Stimulated activated CD8-positive, alpha-beta memory T cell treated with anti-CD3 and anti-CD28 coated beads, Interleukin-2, amount 100 ng/mL, for 48 hours (primary cell): Measurements from ENCODE around the gene RPP30.
A peak's percentile ranks its signal among the peaks of the same experiment; 100 is the strongest.

Experiments
- DNase-seq, 2 donors: peaks; one replicate each; pipeline ENCODE4 v3.0.0-alpha.2; 2020; ENCODE audit warnings: low read depth in 2 of 2

The RPP30 gene

DNA sequence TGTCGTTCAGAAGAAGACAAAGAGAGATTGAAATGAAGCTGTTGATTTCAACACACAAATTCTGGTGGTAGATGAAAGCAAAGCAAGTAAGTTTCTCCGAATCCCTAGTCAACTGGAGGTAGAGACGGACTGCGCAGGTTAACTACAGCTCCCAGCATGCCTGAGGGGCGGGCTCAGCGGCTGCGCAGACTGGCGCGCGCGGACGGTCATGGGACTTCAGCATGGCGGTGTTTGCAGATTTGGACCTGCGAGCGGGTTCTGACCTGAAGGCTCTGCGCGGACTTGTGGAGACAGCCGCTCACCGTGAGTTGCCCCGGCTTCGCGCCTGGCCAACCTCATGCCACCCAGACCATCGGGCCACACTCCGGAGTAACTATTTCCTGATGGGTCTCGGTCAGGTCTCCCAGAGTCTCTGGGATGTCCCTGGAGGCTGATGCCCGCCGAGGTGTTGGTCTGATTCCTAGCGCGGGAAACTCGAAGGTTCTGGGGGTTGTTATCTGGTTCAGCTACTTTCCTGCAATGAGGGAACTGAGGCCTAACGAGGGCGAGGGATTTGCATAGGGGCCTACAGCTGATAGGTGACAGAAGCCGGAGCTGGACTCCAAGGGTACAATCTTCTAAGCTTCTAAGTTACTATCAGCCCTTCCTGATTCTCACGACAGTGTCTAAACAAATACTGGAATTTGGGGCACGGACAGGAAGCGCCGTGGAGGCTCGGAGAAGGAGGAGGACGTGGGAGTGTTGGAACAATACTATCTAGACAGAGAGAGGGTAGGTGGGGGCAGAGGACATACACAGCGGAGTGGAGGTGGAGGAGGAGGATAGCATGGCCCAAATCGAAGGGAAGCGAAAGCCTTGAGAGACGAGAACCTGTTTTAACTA, at the start of gene RPP30:
RPP30 (plus strand) TSS at position 209 of the 882 bp plus-strand sequence; CDS start at position 222, 13 bp downstream.
- DNase-seq = peak; percentile 73 to 79

GRCh38 chr10:90822508-90822907, 49.3 kb upstream of the RPP30 start:
- DNase-seq = no peak

DNA sequence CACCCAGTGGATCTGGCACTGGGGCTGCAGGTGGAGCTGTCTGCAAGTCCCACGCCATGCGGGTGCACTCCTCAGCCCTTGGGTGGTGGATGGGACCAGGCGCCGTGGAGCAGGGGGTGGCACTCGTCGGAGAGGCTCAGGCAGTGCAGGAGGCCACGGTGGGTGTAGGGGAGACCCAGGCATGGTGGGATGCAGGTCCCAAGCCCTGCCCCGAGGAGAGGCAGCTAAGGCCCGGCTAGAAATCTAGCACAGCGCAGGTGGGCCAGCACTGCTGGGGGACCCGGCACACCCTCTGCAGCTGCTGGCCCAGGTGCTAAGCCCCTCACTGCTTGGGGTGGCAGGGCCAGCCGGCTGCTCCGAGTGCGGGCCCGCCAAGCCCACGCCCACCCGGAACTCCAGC, 39.7 kb upstream of the RPP30 start:
- no peak for DNase-seq

- no peak for DNase-seq
Observed at GRCh38 chr10:90834326-90834725, 37.4 kb upstream of the RPP30 start.

GRCh38 chr10:90837486-90837885, 34.3 kb upstream of the RPP30 start:
- DNase-seq = no peak

GRCh38 chr10:90842725-90843124, 29.0 kb upstream of the RPP30 start:
- no peak for DNase-seq

GRCh38 chr10:90845726-90846125, 26.0 kb upstream of the RPP30 start:
- DNase-seq = no peak

DNA sequence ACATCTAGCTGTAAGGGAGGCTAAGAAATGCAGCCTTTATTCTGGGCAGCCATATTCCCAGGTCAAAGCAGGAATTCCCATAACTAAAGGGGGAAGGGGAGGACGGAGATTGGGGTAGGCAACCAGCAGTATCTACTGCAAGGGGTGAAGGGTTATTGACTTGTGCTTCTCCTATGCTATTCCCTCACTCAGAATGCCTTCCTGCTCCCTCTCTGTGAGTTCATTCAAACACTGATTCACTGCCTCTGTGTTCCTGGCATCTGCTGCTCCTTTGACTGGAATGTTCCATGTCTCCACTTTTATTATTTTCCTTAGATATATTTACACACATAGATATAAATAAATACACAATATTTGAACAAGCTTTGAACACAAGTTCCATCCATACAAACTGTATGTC, 25.0 kb upstream of the RPP30 start:
- DNase-seq = no peak

- DNase-seq = no peak
Observed at GRCh38 chr10:90847436-90847835, 24.3 kb upstream of the RPP30 start.

- no peak for DNase-seq
Observed at GRCh38 chr10:90849956-90850749, 21.6 kb upstream of the RPP30 start.

DNA sequence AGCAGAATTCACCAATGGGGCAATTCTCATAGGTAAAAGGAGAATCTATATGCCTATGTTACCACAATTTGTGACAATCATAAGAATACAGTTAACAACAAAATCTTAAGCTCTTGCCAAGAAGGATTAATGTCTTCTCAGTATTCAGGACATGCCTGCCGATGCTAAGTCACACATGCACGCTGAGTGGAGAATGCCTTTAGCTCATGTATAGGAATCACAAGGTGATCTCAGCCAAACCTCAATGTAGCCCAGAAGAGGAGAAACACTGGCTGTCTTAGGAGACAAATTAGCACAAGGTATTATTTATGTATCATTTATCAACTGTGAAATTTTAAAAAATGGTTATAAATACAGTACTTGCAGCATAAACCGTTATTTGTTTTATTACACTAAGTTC, 16.6 kb upstream of the RPP30 start:
- no peak for DNase-seq

DNA sequence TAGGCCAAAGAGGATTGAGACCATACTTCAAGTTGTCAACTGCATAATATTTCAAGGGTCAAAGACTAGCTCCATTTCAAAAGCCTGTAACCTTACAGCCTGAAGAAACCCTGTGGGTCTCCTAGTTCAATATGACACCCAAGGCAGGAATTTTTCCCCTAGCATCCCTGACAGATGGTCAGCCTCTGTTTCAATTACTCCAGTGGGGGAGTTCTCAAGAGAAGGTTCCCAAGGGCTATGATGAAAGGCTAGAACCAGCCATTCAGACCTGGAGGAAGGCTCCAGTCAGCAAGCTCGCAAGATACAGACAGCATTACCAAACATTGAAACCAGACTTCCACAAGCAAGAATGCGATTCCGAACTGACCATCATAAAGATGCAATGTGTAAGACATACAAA, 15.5 kb upstream of the RPP30 start:
- DNase-seq = no peak

DNA sequence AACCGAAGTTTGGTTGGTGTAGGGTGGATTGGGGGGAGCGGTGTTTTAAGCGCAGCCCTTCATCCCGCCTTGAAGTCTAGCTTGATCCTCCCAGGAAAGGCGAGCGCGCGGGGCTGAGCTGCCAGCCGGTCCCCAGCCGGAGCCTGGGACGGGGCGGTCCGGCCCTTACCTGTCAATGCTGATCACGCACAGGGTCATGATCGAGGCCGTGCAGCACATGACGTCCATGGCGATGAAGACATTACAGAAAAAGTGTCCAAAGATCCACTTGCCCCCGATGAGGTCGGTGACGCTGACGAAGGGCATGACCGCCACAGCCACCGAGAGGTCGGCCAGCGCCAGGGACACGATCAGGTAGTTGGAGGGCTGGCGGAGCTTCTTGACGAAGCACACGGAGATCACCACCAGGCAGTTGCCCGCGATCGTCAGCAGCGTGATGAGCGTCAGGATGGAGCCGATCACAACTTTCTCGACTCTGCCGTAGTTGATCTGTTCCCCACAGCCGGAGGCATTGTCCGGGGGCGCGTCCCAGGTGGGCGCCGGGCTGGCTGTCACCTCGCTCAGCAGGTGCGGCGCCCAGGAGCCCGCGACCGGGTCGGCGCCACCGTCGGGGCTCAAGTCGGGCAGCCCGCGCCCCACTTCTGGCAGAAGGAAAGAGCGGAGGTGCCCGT, 14.7 kb upstream of the RPP30 start:
- DNase-seq = no peak

DNA sequence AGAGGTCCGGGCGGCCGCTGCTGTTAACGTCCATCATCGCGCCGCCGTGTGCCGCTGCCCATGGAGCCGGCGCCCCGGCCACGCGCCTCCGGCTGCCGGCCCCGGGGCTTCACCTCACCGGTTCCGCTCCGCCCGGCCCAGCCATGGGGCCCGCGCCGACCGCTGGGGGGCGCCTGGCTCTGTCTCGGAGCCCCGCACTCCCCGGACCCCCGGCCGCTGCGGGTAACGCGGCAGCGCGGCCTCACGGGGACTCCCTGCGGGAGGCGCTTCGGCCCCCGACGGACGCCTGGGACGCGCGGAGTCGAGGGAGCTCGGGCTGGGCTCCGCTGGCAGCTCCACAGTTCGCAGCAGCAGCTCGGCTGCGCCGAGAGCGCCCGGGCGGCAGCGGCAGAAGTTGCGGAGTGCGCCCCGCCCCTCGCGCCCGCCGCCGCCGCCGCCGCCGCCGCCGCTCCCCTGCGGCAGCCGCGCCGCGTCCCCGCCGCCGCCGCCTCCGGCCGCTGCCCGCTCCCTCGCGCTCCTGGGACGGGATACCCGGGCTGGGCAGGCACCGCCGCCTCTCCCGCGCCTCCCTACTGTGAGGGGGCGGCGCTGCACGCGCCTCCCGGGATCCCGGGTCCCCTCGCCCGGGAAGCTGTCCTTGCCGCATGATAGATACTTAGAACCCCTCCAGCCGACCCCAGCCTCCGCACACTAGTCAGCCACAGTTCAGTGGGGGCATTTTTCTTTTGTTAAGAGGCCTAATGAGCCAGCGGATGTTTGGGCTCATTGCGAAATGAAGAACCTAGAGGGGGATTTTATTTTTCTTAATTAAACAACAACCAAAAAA, 13.9 kb upstream of the RPP30 start, which contains the start of gene HTR7:
HTR7 (minus strand) TSS at position 405 of the 826 bp plus-strand sequence; CDS start at position 37, 368 bp downstream.
- DNase-seq = peak in 1 of 2 donors; percentile 31

GRCh38 chr10:90858461-90858968, 13.3 kb upstream of the RPP30 start:
- no peak for DNase-seq

DNA sequence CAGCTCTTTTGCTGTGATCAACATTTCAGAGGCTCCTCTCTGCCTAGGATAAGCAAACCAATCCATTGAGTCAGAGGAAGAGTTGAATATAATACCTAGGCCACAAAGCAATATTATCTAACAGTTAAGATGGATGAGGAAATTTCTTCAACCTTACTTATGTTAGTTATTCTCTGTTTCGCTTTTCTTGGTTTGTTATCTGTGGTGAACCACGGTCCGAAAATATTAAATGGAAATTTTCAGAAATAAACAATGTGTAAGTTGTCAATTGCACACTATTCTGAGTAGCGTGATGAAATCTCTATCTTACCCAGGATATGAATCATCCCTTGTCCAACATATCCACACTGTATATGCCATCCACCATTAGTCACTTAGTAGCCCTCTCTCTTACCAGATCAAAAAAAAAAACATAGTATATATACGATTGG, 12.4 kb upstream of the RPP30 start:
- no peak for DNase-seq

DNA sequence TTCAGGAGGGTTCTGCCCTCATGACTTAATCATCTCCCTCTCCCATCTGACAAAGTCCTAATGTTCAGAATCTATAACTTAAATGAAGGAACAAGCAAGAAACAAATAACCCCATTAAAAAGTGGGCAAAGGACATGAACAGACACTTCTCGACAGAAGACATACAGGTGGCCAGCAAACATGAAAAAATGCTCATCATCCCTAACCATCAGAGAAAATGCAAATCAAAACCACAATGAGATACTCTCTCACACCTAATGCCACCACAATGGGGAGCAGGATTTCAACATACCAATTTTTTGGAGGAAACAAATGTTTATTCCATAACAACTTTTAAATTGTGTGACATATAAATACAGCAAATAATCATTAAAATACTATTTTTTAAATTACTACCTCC, 11.0 kb upstream of the RPP30 start:
- no peak for DNase-seq

GRCh38 chr10:90862908-90863514, 8.8 kb upstream of the RPP30 start:
- no peak for DNase-seq

GRCh38 chr10:90865401-90865800, 6.4 kb upstream of the RPP30 start:
- no peak for DNase-seq

DNA sequence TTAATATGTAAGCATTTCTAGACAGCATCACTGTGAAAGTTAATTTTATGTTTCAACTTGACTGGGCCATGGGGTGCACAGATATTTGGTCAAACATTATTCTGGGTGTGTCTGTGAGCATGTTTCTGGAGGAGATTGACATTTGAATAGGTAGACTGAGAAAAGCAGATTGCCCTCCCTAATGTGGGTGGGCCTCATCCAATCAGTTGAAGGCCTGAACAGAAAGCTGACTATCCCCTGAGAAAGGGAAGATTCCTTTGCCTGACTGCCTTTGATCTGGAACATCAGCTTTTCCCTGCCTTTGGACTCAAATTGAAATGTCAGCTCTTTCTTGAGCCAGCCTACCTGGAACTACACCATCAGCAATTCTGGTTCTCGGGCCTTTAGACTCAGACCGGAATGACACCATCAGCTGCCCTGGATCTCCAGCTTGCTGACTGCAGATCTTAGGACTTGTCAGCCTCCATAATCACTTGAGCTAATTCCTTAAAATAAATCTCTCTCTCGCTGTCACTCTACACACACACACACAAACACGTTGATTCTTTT, 5.7 kb upstream of the RPP30 start:
- DNase-seq = no peak
